K562 (cell line): ENCODE measurements around the gene SIX1. TPM values are rescaled to one million over a fixed set of nuclear protein-coding genes. Genes with fewer than 3 reads are reported as not detected.

Experiments used
- ATAC-seq: fragments of 200-7000 bp; cut with Tn5 transposase; 3 replicates; pipeline ENCODE4 v1.9.1; 2020; ENCODE audit warnings: moderate library complexity
- BruUV-seq: library from RNA; stranded (reverse); fragments of 400-500 nt; replicated peaks from 2 replicates; lab custom pipeline; 2021; lab: Mats Ljungman, UMichigan
- CTCF ChIA-PET: fragments of 300-600 bp; formaldehyde crosslinking; extraction: SDS; loops from one replicate; lab custom pipeline; 2021; ENCODE audit warnings: low intra/inter-chr PET ratio; lab: Yijun Ruan, JAX
- POLR2A ChIA-PET: fragments of 300-600, 350-650 bp; sonication (Branson Sonifier 250); formaldehyde crosslinking; extraction: SDS; loops from one replicate; lab custom pipeline; 2021; ENCODE audit warnings: antibody characterized with exemption, inconsistent platforms; lab: Yijun Ruan, JAX
- DNase-seq, 4 experiments: peaks; one replicate each; pipeline versions ENCODE4 v3.0.0 to v3.0.0-alpha.2; 2011 to 2018; ENCODE audit warnings: low spot score in 3 of 4, mixed read lengths in 3 of 4; ENCODE audit errors: extremely low read depth in 1 of 4
- FAIRE-seq: peaks from 2 replicates; lab custom pipeline; 2011; peaks lifted over from hg19 to GRCh38; lab: Jason Lieb, UNC
- H2AFZ ChIP-seq: 2 replicates; pipeline ENCODE4 v1.6.0; 2011; ENCODE audit warnings: low read depth, low read length, control low read depth, inconsistent platforms
- H3K27ac ChIP-seq: fragments of 200-600 bp; 3 replicates; pipeline ENCODE4 v1.8.0; 2011; ENCODE audit warnings: low read depth, mild to moderate bottlenecking, control low read depth, inconsistent platforms, low read length, moderate library complexity, mixed read lengths; ENCODE audit errors: extremely low read depth
- H3K27me3 ChIP-seq, 2 experiments: fragments of 300-600 bp in 1 of 2; 2 replicates in 1 of 2; 3 replicates in 1 of 2; pipeline versions ENCODE4 v1.6.0 to v1.8.0; 2011; ENCODE audit warnings: inconsistent platforms in 2 of 2, low read length in 2 of 2, mild to moderate bottlenecking in 1 of 2, mixed read lengths in 1 of 2, moderate library complexity in 1 of 2; ENCODE audit not compliant: control insufficient read depth in 2 of 2, insufficient read depth in 2 of 2
- H3K36me3 ChIP-seq: fragments of 300-600 bp; 3 replicates; pipeline ENCODE4 v1.8.0; 2011; ENCODE audit warnings: mild to moderate bottlenecking, low read length, inconsistent platforms; ENCODE audit not compliant: control insufficient read depth, insufficient read depth
- H3K4me1 ChIP-seq, 2 experiments: fragments of 200-600 bp in 1 of 2; replicated peaks in 1 of 2; 2 replicates in 1 of 2; 3 replicates in 1 of 2; pipeline versions ENCODE4 v1.5.1 to v1.8.0; 2011; ENCODE audit warnings: inconsistent platforms in 2 of 2, low read length in 2 of 2, mild to moderate bottlenecking in 1 of 2, mixed read lengths in 1 of 2, moderate library complexity in 1 of 2; ENCODE audit not compliant: control insufficient read depth in 2 of 2, insufficient read depth in 2 of 2
- H3K4me2 ChIP-seq: 2 replicates; pipeline ENCODE4 v1.6.1; 2011; ENCODE audit warnings: low read length, control low read depth, inconsistent platforms, mixed read lengths; ENCODE audit not compliant: insufficient read depth
- H3K4me3 ChIP-seq: fragments of 200-600 bp; sonication (generic), shearing (Covaris generic); 2 replicates; pipeline ENCODE4 v1.5.1; 2016; ENCODE audit warnings: control low read depth, inconsistent platforms
- H3K79me2 ChIP-seq: fragments of 200-600 bp; 3 replicates; pipeline ENCODE4 v1.8.0; 2011; ENCODE audit warnings: low read length, inconsistent platforms; ENCODE audit not compliant: control insufficient read depth, insufficient read depth
- H3K9ac ChIP-seq, 2 experiments: 2 replicates each; pipeline versions ENCODE4 v1.6.0 to v1.6.1; 2011; ENCODE audit warnings: low read depth in 2 of 2, low read length in 2 of 2, control low read depth in 1 of 2, inconsistent platforms in 1 of 2, mild to moderate bottlenecking in 1 of 2, mixed read lengths in 1 of 2; ENCODE audit not compliant: insufficient read depth in 1 of 2
- H3K9me1 ChIP-seq: one replicate; pipeline ENCODE4 v1.6.0; 2011; ENCODE audit warnings: inconsistent platforms, mild to moderate bottlenecking, low read length, moderate library complexity; ENCODE audit not compliant: control insufficient read depth, insufficient read depth
- H3K9me3 ChIP-seq: replicated peaks from 2 replicates; pipeline ENCODE4 v1.5.1; 2011; ENCODE audit warnings: low read depth, low read length, inconsistent platforms; ENCODE audit not compliant: control insufficient read depth, insufficient read depth
- H4K20me1 ChIP-seq: replicated peaks from 2 replicates; pipeline ENCODE4 v1.6.1; 2011; ENCODE audit warnings: low read length, inconsistent platforms, mixed read lengths; ENCODE audit not compliant: control insufficient read depth, insufficient read depth
- BCLAF1 ChIP-seq, 2 experiments: fragments of 450-650 bp in 1 of 2; IDR thresholded peaks; 2 replicates each; pipeline ENCODE4 v1.6.1; 2011 to 2017; ENCODE audit warnings: low read depth in 2 of 2, antibody characterized with exemption in 1 of 2, borderline replicate concordance in 1 of 2, low read length in 1 of 2, mild to moderate bottlenecking in 1 of 2, mixed read lengths in 1 of 2; ENCODE audit not compliant: control insufficient read depth in 1 of 2
- EGR1 ChIP-seq: fragments of 450-650 bp; conservative IDR thresholded peaks from 2 replicates; pipeline ENCODE4 v1.6.1; 2017; ENCODE audit warnings: mild to moderate bottlenecking
- KLF16 ChIP-seq: IDR thresholded peaks from 2 replicates; pipeline ENCODE4 v1.6.1; 2016; ENCODE audit warnings: antibody characterized with exemption
- MAFK ChIP-seq: IDR thresholded peaks from 2 replicates; pipeline ENCODE4 v1.6.1; 2011; ENCODE audit warnings: low read length, improper control_type of control experiment
- ZNF212 ChIP-seq: fragments of 450-650 bp; formaldehyde crosslinking; IDR thresholded peaks from 2 replicates; pipeline ENCODE4 v1.4.0; 2020; ENCODE audit warnings: mild to moderate bottlenecking
- ZNF436 ChIP-seq: fragments of 250-450, 450-650 bp; sonication (Bioruptor Pico); formaldehyde crosslinking; IDR thresholded peaks from 2 replicates; pipeline ENCODE4 v1.7.0; 2020; ENCODE audit warnings: mild to moderate bottlenecking
- ZNF830 ChIP-seq: fragments of 250-450 bp; sonication (Bioruptor Pico); IDR thresholded peaks from 2 replicates; pipeline ENCODE4 v1.5.0; 2021; ENCODE audit warnings: mild to moderate bottlenecking
- WGBS: fragments of 100-300 bp; shearing (Covaris generic); methylation state at CpG from one replicate; pipeline ENCODE4 v1.1.6; 2016; ENCODE audit warnings: low coverage, mixed read lengths; ENCODE audit not compliant: insufficient coverage; ENCODE audit errors: missing lambda C conversion rate; 5-methylcytosine and 5-hydroxymethylcytosine counted together
- in situ Hi-C: fragments of 300-500 bp; cut with MboI; formaldehyde crosslinking; loops from 4 replicates; pipeline ENCODE4 v1.15.0; 2018; ENCODE audit warnings: inconsistent platforms, mixed read lengths
- intact Hi-C: fragments of 100-400 bp; cut with micrococcal nuclease; formaldehyde crosslinking; loops from 2 replicates; pipeline ENCODE4 v1.14.2; 2022
- polyA plus RNA-seq, 8 experiments: library from polyadenylated mRNA; depleted of rRNA in 4 of 8; stranded (reverse) in 5 of 8; unstranded in 3 of 8; fragments of >200 nt; fragmentation: Nextera tagmentation in 2 of 8; fragmentation: Illumina TruSeq in 1 of 8; extraction: Ambion mirVana in 2 of 8; extraction: Trizol in 1 of 8; gene quantifications; 2 replicates each; pipeline versions ENCODE4 v1.2.1 to v1.2.3, GENCODE V29; 2011 to 2014; ENCODE audit warnings: inconsistent platforms in 1 of 8, missing spikeins in 1 of 8
- total RNA-seq, 7 experiments: library from RNA; depleted of rRNA in 6 of 7; stranded (reverse); fragments of >200 nt in 6 of 7; fragmentation: Illumina TruSeq in 2 of 7; extraction: Trizol in 2 of 7; gene quantifications; 2 replicates each; pipeline versions ENCODE4 v1.2.1 to v1.2.3, GENCODE V29; 2011 to 2021; ENCODE audit warnings: low replicate concordance in 1 of 7

Gene SIX1
- total and polyA plus RNA-seq, 9 of the 15 experiments (the other 6 are each of a cell fraction or from before 2014, with no cell fraction given), result 0.27 to 0.80 (median 0.45) TPM

GRCh38 chr14:60661721-60662120 lies 12.4 kb upstream of the SIX1 start:
- CTCF ChIA-PET, result no interaction called here

More at GRCh38 chr14:60661721-60662120, 12.4 kb upstream of the SIX1 start:
- no peak for FAIRE-seq
- H2AFZ ChIP-seq, result no peak overlapping the region
- H3K4me2 ChIP-seq, result no peak overlapping the region
- DNase-seq, result no peak
- BruUV-seq, result no TSS peak
- no peak for TF ChIP-seq ZNF830 (CRISPR knock-in tag)
- TF ChIP-seq ZNF436 (CRISPR knock-in tag), result no peak
- TF ChIP-seq EGR1, result no peak
- TF ChIP-seq BCLAF1 (IDR thresholded peaks at IDR 0.05; ENCODE audit: borderline replicate concordance in 1 of 2, control insufficient read depth in 1 of 2, low read depth in 2 of 2, low read length in 1 of 2), result no peak
- no peak for TF ChIP-seq MAFK
- no peak for TF ChIP-seq ZNF212 (CRISPR knock-in tag)
- TF ChIP-seq KLF16, result no peak
- no peaks in the 10 kb centered on the region for H3K79me2 ChIP-seq
- 9% methylated on average over 1 of the region's 1 CpG for WGBS
- H3K27ac ChIP-seq, result no peak overlapping the region
- no peak overlapping the region for H3K4me3 ChIP-seq
- in situ Hi-C loops (no loop called here), intact Hi-C loops (no loop called here)
- no peaks in the 10 kb centered on the region for H4K20me1 ChIP-seq
- no peak for ATAC-seq
- H3K36me3 ChIP-seq, result no peaks in the 10 kb centered on the region
- H3K27me3 ChIP-seq, result no peaks in the 10 kb centered on the region
- H3K9me3 ChIP-seq, result no peaks in the 10 kb centered on the region
- POLR2A ChIA-PET, result no interaction called here
- no peak overlapping the region for H3K9ac ChIP-seq
- no peaks in the 10 kb centered on the region for H3K9me1 ChIP-seq
- peaks cover 0 to 10% of the 10 kb centered on the region in 2 experiments; a peak in 2 of 5 replicates for H3K4me1 ChIP-seq
